ENCODE data around the gene HEG1. TPM values are rescaled to one million over a fixed set of nuclear protein-coding genes. Genes with fewer than 3 reads are reported as not detected.

Gene HEG1
- total and polyA plus RNA-seq, 4 donors = 20.2 to 32.5 (median 26.3) TPM

GRCh38 chr3:125052624-125053303 lies 3.0 kb downstream of the HEG1 start:
- no peaks in the 10 kb centered on the region for H3K27me3 ChIP-seq (ENCODE audit: control insufficient read depth, insufficient read depth, low read length)
- H3K27ac ChIP-seq (ENCODE audit: low read depth, low read length) = peak overlapping the region; percentile 70
- H3K36me3 ChIP-seq (ENCODE audit: control insufficient read depth, insufficient read depth, low read length) = no peaks in the 10 kb centered on the region
- peak in 2 of 6 donors; percentile 43 to 57 for DNase-seq (ENCODE audit: low read depth in 4 of 6, low spot score in 6 of 6)
- H3K4me1 ChIP-seq (ENCODE audit: control insufficient read depth, insufficient read depth, low read length) = peaks cover 30% of the 10 kb centered on the region
- H3K9me3 ChIP-seq (ENCODE audit: control insufficient read depth, insufficient read depth, low read length) = no peaks in the 10 kb centered on the region
- WGBS (ENCODE audit: insufficient coverage) = 29% methylated on average over 6 of the region's 8 CpGs
- peak overlapping the region; percentile 4 for H3K4me3 ChIP-seq (ENCODE audit: low read depth, low read length)

GRCh38 chr3:125051715-125052581 lies 3.8 kb downstream of the HEG1 start:
- peak overlapping the region; percentile 4 for H3K4me3 ChIP-seq (ENCODE audit: low read depth, low read length)
- no peaks in the 10 kb centered on the region for H3K9me3 ChIP-seq (ENCODE audit: control insufficient read depth, insufficient read depth, low read length)
- peaks cover 30% of the 10 kb centered on the region for H3K4me1 ChIP-seq (ENCODE audit: control insufficient read depth, insufficient read depth, low read length)
- H3K27me3 ChIP-seq (ENCODE audit: control insufficient read depth, insufficient read depth, low read length) = no peaks in the 10 kb centered on the region
- WGBS (ENCODE audit: insufficient coverage) = 14% methylated on average over 7 of the region's 14 CpGs
- no peaks in the 10 kb centered on the region for H3K36me3 ChIP-seq (ENCODE audit: control insufficient read depth, insufficient read depth, low read length)
- H3K27ac ChIP-seq (ENCODE audit: low read depth, low read length) = peak overlapping the region; percentile 70
- DNase-seq (ENCODE audit: low read depth in 4 of 6, low spot score in 6 of 6) = peak in 2 of 6 donors; percentile 81 to 82

GRCh38 chr3:125051205-125051604 lies 4.6 kb downstream of the HEG1 start:
- no peaks in the 10 kb centered on the region for H3K36me3 ChIP-seq (ENCODE audit: control insufficient read depth, insufficient read depth, low read length)
- peaks cover 26% of the 10 kb centered on the region for H3K4me1 ChIP-seq (ENCODE audit: control insufficient read depth, insufficient read depth, low read length)
- DNase-seq (ENCODE audit: low read depth in 4 of 6, low spot score in 6 of 6) = no peak
- WGBS (ENCODE audit: insufficient coverage) = no CpG with 5 or more reads among the region's 7 CpGs
- H3K9me3 ChIP-seq (ENCODE audit: control insufficient read depth, insufficient read depth, low read length) = no peaks in the 10 kb centered on the region
- no peak overlapping the region for H3K4me3 ChIP-seq (ENCODE audit: low read depth, low read length)
- H3K27ac ChIP-seq (ENCODE audit: low read depth, low read length) = no peak overlapping the region
- no peaks in the 10 kb centered on the region for H3K27me3 ChIP-seq (ENCODE audit: control insufficient read depth, insufficient read depth, low read length)

DNA sequence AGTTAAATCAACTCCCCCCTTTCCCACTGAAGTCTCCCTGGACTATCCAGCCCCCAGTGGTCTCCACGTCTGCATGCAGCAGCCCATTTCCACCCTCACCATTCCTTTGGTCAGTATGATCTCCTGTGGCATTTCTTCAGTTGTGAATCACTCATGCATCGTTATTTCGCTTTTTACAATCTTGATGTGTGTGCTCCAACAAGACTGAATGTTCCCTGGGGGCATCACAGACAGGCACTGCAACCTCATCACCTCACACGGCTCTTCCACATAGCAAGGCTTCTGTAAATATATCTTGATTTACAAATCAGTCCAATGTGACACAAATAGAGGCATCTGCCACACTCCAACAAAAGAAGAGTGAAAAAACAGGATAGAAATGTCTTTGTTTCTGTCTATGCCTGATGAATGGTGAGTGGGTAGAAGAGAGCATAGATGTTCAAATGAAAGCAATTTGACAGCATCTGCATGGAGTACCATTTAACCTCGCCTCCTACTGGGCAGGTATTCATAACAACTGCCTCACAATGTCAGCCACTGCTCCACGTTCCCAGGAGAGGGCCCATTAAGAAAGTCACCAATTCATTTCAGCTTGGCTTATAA lies 5.2 kb downstream of the HEG1 start:
- Histone ChIP-seq H3K9me3 (ENCODE audit: control insufficient read depth, insufficient read depth, low read length) (no peaks in the 10 kb centered on the region), H3K4me3 (ENCODE audit: low read depth, low read length) (no peak overlapping the region), H3K4me1 (ENCODE audit: control insufficient read depth, insufficient read depth, low read length) (peaks cover 25% of the 10 kb centered on the region), H3K27me3 (ENCODE audit: control insufficient read depth, insufficient read depth, low read length) (no peaks in the 10 kb centered on the region), H3K36me3 (ENCODE audit: control insufficient read depth, insufficient read depth, low read length) (no peaks in the 10 kb centered on the region), H3K27ac (ENCODE audit: low read depth, low read length) (no peak overlapping the region)
- 69% methylated on average over 5 of the region's 6 CpGs for WGBS (ENCODE audit: insufficient coverage)
- DNase-seq (ENCODE audit: low read depth in 4 of 6, low spot score in 6 of 6) = peak in 1 of 6 donors; percentile 28

DNA sequence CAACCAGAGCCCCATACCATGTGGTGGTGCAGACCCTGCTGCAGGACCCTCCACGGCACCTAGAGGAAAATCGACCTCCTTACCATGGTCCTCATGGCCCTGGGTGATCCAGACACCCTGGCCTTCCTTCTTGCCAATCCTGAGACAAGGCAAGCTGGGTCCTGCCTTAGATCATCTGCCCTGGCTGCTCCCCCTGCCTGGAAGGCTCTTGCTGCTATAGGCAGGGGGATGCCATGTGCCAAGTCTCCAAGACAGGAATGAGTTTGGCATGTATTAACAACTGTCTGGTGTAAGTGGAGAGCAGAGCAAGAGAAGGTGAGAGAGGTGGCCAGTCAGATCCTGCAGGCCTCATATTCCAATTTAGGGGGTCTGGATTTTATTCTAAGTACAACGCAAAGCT lies 7.5 kb downstream of the HEG1 start:
- peaks cover 27% of the 10 kb centered on the region for H3K4me1 ChIP-seq (ENCODE audit: control insufficient read depth, insufficient read depth, low read length)
- no peaks in the 10 kb centered on the region for H3K9me3 ChIP-seq (ENCODE audit: control insufficient read depth, insufficient read depth, low read length)
- WGBS (ENCODE audit: insufficient coverage) = 100% methylated on average over 3 of the region's 3 CpGs
- H3K4me3 ChIP-seq (ENCODE audit: low read depth, low read length) = no peak overlapping the region
- H3K27me3 ChIP-seq (ENCODE audit: control insufficient read depth, insufficient read depth, low read length) = peaks cover 2% of the 10 kb centered on the region
- DNase-seq (ENCODE audit: low read depth in 4 of 6, low spot score in 6 of 6) = no peak
- peaks cover 5% of the 10 kb centered on the region for H3K36me3 ChIP-seq (ENCODE audit: control insufficient read depth, insufficient read depth, low read length)
- H3K27ac ChIP-seq (ENCODE audit: low read depth, low read length) = no peak overlapping the region

DNA sequence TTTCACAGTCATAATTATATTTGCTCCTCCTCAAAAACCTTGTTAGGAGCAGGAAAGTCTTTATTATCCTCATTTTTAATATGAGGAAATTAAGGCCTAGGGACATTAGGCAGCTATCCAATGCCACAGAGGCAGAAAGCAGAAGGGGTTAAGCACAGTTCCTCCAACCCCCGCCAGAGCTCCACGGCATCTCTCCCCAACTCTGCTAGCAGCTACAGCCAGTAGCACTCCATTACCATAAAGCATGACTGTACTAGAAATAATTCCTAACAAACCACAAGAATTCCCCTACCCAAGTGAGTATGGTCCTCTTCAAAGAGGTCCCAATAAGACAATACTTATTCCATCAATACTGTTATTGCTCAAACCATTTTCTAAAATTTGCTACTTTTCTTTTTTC lies 9.8 kb downstream of the HEG1 start:
- Histone ChIP-seq H3K36me3 (ENCODE audit: control insufficient read depth, insufficient read depth, low read length) (peaks cover 7% of the 10 kb centered on the region), H3K4me3 (ENCODE audit: low read depth, low read length) (no peak overlapping the region), H3K27ac (ENCODE audit: low read depth, low read length) (no peak overlapping the region), H3K27me3 (ENCODE audit: control insufficient read depth, insufficient read depth, low read length) (peaks cover 4% of the 10 kb centered on the region), H3K4me1 (ENCODE audit: control insufficient read depth, insufficient read depth, low read length) (peaks cover 21% of the 10 kb centered on the region), H3K9me3 (ENCODE audit: control insufficient read depth, insufficient read depth, low read length) (no peaks in the 10 kb centered on the region)
- DNase-seq (ENCODE audit: low read depth in 4 of 6, low spot score in 6 of 6) = no peak
- WGBS (ENCODE audit: insufficient coverage) = 58% methylated on average over 2 of the region's 2 CpGs

DNA sequence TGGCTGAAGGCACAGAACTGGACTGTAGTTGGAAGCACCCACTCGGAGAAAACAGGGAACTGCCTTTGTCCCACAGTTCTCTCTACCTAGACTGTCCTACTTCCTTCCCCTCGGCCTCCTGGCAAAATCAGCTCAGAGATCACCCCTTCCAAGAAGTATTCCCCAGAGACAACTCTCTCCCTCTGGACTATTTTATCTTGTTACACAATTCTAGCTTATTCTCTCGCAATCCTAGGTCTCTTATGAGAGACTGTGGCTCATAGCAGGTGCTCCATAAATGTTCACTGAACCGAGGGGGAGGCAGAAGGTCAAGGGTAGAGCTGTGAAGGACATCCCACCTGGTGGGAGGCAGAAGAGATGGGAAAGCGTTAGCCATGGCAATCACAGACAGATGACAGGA lies 10.6 kb downstream of the HEG1 start:
- Histone ChIP-seq H3K36me3 (ENCODE audit: control insufficient read depth, insufficient read depth, low read length) (peaks cover 7% of the 10 kb centered on the region), H3K27ac (ENCODE audit: low read depth, low read length) (no peak overlapping the region), H3K27me3 (ENCODE audit: control insufficient read depth, insufficient read depth, low read length) (peaks cover 4% of the 10 kb centered on the region), H3K4me3 (ENCODE audit: low read depth, low read length) (no peak overlapping the region), H3K4me1 (ENCODE audit: control insufficient read depth, insufficient read depth, low read length) (peaks cover 18% of the 10 kb centered on the region), H3K9me3 (ENCODE audit: control insufficient read depth, insufficient read depth, low read length) (no peaks in the 10 kb centered on the region)
- WGBS (ENCODE audit: insufficient coverage) = 90% methylated on average over 4 of the region's 5 CpGs
- no peak for DNase-seq (ENCODE audit: low read depth in 4 of 6, low spot score in 6 of 6)

DNA sequence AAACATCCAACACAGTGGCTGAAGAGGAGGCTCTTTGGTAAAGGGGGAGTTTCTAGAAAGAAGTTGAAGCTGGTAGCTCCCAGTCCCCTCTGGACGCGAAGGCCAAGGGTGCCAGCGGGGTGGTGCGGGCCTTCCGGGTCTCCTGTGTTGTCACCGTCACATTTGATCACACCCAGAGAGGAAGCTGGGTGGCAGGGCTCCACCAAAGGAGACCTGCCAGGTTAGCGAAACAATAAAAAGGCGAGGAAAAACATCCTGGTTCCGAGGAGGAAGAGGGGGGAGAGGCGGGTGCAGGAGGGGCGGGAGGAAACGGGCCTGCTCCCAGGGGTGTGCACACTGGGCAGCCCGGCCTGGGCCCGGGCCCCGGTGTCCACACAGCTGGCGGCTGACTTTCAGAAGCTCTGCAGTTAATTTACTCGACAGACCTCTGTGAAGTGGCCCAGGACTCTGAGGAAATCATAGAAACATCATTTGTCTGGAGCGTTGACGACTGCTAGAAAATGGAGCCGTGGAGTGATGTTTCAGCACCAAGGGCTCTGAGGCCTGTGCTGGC lies 12.1 kb downstream of the HEG1 start:
- Histone ChIP-seq H3K36me3 (ENCODE audit: control insufficient read depth, insufficient read depth, low read length) (peaks cover 7% of the 10 kb centered on the region), H3K9me3 (ENCODE audit: control insufficient read depth, insufficient read depth, low read length) (no peaks in the 10 kb centered on the region), H3K4me3 (ENCODE audit: low read depth, low read length) (no peak overlapping the region), H3K27me3 (ENCODE audit: control insufficient read depth, insufficient read depth, low read length) (peaks cover 4% of the 10 kb centered on the region), H3K27ac (ENCODE audit: low read depth, low read length) (peak overlapping the region; percentile 69), H3K4me1 (ENCODE audit: control insufficient read depth, insufficient read depth, low read length) (peaks cover 26% of the 10 kb centered on the region)
- peak in 2 of 6 donors; percentile 16 to 30 for DNase-seq (ENCODE audit: low read depth in 4 of 6, low spot score in 6 of 6)
- 54% methylated on average over 19 of the region's 20 CpGs for WGBS (ENCODE audit: insufficient coverage)

- peak overlapping the region; percentile 69 for H3K27ac ChIP-seq (ENCODE audit: low read depth, low read length)
- WGBS (ENCODE audit: insufficient coverage) = 25% methylated on average over 16 of the region's 17 CpGs
- H3K36me3 ChIP-seq (ENCODE audit: control insufficient read depth, insufficient read depth, low read length) = peaks cover 7% of the 10 kb centered on the region
- no peaks in the 10 kb centered on the region for H3K9me3 ChIP-seq (ENCODE audit: control insufficient read depth, insufficient read depth, low read length)
- H3K4me3 ChIP-seq (ENCODE audit: low read depth, low read length) = no peak overlapping the region
- peaks cover 4% of the 10 kb centered on the region for H3K27me3 ChIP-seq (ENCODE audit: control insufficient read depth, insufficient read depth, low read length)
- H3K4me1 ChIP-seq (ENCODE audit: control insufficient read depth, insufficient read depth, low read length) = peaks cover 32% of the 10 kb centered on the region
- peak in 2 of 6 donors; percentile 30 to 62 for DNase-seq (ENCODE audit: low read depth in 4 of 6, low spot score in 6 of 6)
These were observed 12.9 kb downstream of the HEG1 start for GRCh38 chr3:125042725-125043406.

Data from spinal cord (tissue), 10 donors.